ENCODE data around the gene TJP1. TPM values are rescaled to one million over a fixed set of nuclear protein-coding genes. Genes with fewer than 3 reads are reported as not detected.

The TJP1 gene
- total RNA-seq (2014; rRNA removed; shearing (Covaris generic)): 35.1 and 36.4 TPM in 2 replicates

DNA sequence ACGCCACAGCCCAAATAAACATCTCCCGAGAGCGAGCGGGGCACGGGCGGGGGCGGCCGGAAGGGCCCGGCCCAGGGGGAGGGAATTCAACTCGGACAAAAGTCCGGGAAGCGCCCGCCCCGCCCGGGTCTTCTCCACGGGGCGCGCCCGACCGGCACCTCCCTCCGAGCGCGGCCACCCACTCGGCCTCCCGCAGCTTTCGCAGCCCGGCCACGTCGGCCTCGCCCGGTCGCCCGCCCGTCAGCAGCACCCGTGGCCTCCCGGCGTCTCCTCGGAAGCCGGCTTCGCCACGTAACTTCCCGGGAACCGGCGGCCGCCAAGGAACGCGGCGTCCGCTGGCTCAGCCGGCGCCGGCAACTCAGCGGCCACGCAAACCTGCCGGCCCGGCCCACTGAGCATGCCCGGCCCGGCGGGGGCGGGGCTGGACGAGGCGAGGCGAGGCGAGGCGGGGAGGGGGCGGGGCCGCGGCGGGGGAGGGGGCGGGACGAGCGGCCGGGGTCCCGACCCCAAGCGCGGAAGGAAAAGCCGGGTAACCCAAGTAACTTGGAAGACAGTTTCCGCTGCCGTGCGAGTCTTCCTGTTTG, at the start of gene TJP1:
TJP1 (minus strand) TSS at position 369 of the 584 bp plus-strand sequence. CDS start 440 bp downstream, outside the sequence.

Small RNAs within 50 kb of the gene (small RNA-seq; reads per million reads assigned to genes)
- not detected for gene HMGN2P5

Data from A375 (cell line).